ENCODE measurements around the gene SLC51A.

- TF ChIP-seq CTCF (IDR thresholded peaks at IDR 0.05), result no peak
- no peak for TF ChIP-seq POLR2A (IDR thresholded peaks at IDR 0.05)
Observed at GRCh38 chr3:196210673-196211556, 5.4 kb upstream of the SLC51A start, which contains the start of gene ZDHHC19.

All from Peyer's patch (tissue), 4 donors.